Fibroblast of upper back skin (primary cell): ENCODE results near the gene ASTN2.

Experiments
- DNase-seq: peaks from one replicate; pipeline ENCODE4 v3.0.0-alpha.2; 2013

Gene ASTN2

DNA sequence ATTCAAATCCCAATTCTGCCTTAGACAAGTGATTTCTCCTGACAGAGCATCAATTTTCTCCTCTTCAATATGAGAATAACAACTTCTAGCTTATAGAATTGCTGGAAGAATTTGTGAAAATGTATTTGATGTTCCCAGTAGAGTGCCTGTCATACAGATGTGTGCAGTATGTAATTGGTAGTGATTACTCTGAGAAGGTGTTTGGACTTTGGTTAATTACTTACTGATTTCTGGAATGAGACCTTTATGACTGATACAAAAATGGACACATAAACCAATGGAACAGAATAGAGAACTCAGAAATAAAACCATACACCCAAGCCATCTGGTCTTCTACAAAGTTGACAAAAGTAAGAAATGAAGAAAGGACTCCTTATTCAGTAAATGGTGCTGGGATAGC is 829.7 kb downstream of the ASTN2 start:
- no peak for DNase-seq

DNA sequence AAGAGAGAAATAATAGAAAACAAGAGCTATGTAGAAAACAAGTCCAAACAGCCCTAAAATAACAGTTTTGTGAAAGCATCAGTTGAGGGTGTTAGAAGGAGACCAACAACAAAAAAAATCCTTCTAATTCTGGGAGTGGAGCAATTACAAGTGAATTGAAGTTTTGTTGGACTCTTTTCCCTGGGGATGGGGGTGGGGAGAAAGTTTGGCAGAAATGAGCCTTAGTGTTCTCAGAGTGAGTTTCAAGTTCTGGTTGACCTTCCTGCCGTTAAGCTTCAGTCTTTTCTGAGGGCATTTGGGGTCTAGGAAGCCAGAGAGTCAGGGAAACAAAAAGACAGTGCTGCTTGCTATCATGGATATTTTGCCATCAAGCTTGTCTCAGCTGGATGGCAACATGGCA is 834.0 kb downstream of the ASTN2 start:
- no peak for DNase-seq

DNA sequence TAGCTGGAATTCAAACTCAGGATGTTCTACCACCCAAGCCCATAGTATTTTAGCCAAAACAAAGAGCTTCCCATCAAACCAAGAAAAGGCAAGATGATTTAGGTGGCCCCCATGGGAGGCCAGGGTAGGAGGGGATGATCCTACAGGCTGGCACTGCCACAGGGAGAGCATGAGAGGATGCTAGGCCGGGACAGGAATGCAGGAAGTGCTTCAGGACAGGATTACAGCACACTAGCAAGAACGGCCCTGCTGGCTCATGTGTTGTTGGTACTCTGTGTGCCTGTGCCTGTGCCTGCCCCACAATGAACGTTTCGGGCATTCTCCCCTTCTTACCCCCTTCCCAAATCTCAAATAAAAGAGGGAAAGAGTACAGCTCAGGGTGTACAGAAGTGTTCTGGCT is 838.5 kb downstream of the ASTN2 start:
- no peak for DNase-seq

DNA sequence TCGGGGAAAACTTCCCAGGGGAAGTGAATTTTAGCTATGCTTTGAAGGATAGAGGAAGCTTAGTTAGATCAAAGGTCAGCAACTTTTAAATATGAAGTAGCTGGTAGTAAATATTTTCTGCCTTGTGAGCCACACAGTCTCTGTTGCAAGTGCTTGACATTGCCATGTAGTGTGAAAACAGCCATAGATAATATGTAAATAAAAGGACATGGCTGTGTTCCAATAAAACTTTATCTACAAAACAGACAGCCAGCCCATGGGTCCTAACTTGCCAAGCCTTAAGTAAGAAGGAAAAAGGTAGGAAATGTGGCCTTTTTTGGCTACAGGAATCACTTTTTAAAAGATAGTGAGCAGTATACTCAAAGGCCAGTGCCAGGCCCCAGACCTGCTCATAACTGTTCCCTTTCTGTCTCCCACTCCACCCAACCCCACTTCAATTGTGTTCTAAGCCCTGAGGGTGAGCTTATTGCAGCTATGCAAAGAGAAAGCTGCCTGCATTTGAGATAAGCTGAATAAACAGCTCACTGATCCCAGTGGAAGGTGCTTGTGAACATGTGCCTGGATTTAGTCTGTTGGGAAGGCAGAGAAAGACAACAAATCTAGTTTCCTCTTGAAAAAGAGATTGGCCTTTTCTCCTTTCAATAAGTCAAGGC is 840.7 kb downstream of the ASTN2 start:
- no peak for DNase-seq

DNA sequence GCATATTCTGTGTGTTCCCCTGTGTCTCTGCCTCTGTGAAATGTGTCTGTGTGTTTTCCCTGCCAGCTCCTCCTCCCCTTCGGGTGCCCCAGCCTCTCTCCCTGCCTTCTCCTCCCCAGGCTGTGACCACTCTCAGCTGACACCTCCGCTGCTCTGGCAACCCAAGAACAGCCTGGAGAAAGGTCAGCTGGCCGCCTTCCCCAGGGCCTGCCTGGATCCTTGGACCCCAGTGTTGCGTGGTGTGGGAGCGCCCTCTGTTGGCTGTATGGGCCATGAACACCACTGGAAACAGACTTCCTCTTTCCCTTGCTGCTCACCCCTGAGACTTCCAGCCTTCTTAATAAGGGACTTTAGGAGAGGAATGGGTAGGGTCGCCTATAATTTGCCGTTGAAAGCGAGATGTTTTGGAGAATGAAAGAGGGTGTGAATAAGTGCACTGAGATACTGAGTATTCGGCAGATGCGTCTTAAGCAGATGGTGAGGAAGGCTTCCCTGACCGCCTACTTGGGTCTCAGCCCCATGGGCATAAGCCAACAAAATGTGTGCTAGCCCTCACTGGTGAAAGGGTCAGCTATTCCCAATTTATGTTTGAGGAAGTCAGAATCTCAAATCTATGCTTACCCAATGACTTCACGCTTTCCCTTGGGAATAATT is 842.6 kb downstream of the ASTN2 start:
- DNase-seq = peak; percentile 78

DNA sequence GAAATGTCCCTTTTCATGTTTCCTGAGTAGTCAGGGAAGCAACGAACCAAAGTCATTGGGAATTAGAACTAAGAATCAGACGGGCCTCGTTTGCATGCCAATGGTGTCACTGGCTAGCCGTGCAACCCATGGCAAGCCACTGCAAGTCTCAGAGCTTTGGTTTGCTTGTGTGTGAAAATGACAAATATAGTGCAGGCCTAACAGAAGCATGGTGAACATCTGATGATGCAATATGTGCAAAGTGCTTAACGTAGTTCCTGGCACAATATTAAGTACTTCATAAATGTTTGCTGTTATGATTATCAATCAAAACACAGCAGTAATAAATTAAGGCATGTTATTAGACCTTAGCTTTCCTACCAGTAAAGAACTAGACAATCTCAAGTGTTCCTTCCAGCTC is 845.7 kb downstream of the ASTN2 start:
- DNase-seq = no peak

DNA sequence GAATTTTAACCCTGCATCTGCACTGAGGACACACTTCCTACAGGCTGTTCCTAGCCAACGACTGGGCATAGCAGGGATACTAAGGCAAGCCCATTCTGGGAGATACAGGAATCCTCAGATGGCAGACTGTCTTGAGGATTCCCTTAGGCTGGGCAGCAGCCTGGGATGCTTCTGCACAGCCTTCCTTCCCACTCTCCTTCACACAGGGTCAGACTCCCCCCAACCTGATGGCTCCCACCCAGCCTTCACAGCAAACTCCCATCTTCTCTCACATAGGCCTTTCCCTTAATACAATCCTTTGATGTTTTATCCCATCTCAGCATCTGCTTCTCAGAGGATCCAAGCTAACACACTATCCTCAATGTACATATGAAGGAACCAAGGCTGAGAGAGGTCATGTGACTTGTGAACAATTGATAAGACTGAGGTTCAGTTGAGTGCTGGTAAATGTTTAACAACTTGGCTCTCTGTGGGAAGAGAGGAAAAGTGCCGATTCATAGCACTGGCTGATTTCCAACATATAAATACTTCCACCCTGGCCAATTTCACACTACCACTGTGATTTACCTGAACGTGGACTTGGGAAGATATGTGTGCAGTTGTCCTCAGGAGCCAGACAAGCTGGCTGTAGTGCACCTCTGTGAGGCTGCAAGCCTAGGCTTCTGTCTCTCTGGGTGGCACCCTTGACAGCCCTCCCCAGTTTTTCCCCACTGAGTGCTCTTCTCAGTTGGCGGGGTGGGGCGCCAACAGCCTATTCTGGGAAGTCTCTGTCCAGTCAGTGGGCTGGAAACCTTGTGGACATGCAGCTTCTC is 848.0 kb downstream of the ASTN2 start:
- DNase-seq = peak; percentile 58

DNA sequence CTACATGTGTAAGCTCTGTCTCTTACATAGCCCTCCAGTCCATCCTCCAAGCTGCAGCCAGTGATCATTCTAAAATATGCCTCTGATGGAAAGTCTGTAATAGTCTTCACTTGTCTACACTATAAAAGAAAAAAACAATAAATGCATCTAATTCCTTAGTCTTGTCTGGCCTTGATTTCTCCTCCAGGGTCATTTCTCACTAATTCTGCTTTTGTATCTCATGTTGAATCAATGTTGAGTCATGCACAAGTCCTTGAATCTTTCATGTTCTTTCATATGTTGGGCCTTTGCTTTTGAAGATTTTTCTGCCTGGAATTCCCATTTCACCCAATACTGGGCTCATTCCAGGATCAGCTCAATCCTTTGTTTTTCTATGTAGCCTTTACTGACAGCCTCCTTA is 848.9 kb downstream of the ASTN2 start:
- peak; percentile 44 for DNase-seq

DNA sequence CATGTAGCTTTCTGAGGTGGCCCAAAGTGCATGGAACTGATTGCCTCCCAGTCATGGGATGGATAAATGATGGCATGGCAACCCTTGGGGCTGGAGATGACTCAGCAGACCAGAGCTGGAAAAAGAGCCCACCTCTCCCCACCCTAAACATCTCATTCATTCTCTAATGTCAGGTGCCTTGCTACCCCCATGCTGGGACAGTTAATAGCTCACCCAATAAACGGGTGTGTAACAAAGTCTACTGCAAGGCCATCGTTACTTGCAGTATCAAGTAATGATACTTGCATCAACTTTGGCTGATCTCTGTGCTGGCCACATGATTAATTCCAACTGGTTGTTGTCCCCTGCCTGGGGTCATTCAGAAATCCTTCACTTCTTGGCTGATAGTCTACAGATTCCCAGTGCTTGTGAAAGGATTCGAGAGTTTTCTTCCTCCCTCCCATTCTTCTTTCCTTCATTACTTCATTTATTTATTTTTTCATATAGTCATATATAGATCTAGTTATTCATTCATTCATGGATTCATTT is 850.5 kb downstream of the ASTN2 start:
- DNase-seq = no peak

DNA sequence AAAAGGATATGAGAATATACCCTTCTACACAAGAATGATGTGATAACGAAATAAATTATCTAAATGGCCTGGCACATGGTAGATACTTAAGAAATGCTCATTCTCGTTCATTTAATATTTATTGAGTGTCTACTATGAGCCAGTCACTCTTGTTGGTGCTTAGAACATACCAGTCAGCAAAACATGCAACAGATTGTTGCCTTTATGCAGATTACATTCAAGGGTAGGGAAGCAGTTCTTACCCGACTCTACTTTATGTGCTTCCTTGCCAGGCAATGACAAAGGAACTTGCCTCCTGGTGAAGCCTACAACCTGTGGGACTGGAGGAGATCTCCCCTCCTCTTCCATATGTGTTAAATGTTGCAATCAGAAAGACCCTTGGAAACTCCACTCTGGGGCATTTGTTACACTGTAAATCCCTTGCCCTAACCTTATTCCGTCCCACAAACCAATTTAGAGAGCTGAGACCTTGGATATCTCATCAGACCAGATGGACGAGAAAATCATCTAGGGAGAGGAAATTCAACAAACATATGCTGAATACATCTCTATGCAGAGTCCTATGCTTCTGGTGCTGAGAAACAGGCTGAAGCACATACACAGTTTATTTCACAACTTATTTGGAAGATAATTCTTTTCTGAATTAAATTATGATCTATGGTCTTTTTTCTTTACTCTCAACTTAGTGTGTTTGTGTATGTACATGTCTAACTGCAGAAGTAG is 855.9 kb downstream of the ASTN2 start:
- no peak for DNase-seq

DNA sequence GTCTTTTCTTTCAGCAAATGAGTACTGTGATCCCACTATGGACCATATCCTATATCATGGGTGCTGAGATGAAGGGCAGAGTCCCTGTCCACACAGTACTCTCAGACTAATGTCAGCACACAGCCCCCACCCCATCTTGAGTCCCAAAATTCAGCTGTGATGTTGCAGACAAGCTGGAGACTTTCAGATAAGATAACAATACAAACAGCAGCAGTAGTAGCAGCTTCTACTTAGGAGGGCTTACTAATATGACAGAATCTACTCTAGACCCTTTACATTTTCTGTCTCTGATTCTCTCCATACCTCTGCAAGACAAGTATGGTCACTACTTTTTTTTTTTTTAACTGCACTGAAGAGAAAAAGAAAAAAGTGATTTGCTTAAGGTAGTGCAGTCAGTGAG is 856.8 kb downstream of the ASTN2 start:
- no peak for DNase-seq

DNA sequence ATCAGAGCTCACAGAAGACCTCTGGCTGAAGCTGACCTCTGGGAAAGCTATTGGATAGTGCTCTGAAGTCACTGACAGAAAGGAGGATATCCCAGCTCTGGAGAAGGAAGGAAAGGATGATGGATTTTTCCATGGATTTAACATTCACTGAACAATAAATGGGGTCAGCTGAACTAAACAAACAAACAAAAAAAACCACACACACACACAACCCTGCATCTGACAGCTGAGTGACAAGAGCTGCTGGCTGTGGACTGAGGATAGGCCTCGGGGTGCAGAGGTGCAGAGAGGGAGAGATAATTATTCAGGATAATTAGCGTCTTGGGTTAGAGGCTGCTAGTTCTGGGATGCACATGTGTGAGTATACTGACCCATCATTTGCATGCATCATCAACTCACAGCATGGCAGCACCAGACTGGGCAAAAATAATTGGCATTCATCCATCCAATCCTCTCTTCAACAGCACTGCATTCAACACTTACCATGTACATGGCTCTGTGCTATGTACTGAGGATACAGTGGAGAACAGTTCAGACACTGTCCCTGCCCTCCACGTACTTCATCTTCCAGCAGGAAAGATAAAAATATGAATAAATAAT is 859.2 kb downstream of the ASTN2 start:
- no peak for DNase-seq

DNA sequence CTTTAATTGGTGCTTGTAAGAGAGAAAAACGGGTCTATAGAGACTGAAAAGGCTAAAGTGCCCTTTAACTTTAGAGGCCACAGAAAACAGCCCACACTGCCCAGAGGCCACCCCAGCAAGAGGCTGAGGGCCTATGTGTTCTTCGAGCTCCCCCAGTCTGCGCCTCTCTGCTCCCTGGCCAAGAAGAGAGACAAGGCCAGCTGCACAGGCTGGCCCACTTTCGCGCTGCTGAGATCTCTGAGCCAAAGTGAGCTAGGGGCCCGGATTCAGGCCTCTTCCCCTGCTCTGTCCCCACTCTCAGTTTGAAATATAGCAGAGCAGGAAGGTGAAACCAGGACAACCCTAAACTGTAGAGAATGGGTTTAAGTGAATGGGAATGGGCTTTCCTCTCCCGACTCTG is 859.7 kb downstream of the ASTN2 start:
- no peak for DNase-seq

DNA sequence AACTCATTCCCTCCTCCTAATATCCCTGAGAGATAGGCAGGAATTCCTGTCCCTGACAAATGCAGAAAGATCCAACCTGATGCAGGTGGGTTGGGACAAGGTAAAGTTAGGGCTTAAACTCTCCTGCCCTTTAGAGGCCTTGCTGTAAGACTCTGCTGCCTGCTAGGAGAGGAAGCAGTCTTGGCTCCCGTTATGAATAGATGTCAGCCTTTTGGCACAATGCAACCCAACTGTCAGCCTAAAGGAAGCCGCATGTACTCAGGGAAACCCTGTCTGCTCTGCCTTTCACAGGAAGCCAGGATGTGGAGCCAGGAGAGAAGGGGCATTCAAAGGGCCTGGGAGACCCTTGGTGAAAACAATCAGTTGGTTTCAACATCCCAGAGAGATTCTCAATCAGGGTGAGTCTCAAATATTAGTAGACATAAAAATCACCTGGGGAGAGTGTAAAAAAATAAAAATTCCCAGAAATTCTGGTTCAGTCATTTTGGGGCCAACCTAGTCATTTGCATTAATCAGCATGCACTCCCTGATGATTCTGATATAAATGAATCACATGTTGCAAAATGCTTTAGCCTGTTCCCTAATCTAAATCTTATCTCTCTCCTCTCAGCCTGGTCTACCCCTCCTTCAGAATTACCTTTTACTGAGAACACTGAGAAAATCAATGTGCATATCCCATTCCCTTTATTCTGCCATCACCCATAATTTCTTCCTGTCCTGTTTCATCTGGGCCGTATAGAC is 864.0 kb downstream of the ASTN2 start:
- DNase-seq = peak; percentile 59

DNA sequence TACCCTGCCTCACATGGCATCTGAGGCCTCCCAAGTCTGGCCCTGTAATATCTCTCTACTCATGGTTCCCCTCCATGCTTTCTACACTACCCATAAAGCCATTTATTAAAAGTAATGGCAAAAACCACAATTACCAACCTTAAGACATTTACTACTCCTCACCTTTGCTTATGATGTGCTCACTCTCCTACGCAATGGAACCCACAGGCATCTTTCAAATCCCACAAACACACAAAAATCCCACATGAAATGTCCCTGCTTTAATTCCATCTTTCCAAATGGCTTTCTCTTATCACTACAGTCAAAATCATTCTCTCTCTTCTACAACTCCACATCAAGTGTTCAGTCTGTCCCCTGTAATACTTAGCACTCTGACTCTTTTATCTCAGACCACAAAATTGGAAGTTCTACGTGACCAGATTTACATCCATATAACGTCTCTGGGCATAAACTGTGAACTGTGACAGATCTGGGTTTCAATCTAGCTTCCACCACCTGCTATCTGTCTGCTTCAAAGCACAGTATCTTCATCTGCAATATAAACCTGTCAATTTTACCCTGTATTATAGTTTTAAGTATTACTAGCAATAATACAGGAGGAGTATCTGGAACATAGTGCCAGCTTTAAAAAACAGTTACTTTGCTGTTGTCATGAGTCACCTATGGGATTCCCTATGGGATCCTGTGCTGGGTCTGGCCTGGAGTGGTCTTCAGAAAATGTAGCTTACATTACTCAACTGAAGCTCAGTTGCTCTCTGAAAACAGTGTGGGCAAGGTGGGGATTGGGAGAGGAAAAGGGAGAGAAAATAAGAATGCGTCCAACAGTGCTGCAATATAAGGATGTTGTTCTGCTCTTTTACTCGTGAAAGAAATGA is 864.8 kb downstream of the ASTN2 start:
- DNase-seq = peak; percentile 33

DNA sequence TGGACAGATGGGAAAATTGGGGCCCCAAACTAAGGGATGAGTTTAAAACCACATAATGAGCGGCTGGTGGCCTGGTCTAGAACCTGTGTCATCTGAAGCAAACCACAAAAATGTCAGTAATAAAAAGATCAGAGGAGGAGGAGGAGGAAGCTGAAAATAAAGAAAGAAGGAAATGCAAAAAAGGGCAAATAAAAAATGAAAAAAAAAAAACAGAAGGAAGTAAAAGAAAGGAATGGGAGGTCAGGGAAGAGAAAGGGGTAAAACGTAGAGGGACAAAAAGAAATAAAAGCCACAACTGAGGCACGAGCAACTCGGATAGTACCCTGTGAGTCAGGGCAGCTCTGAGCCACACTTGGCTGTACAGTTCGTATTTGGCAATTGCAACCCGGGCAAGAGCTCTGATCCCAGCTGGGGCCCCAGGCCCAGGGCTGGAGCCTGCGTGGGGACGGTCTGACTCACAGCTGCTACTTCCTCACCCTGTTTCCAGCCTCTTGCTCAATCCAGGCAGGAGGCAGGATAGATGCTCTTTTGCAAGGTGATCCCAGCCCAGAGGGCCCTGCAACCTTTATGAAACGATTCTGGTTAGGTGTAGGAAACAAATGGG is 865.7 kb downstream of the ASTN2 start:
- peak; percentile 96 for DNase-seq

DNA sequence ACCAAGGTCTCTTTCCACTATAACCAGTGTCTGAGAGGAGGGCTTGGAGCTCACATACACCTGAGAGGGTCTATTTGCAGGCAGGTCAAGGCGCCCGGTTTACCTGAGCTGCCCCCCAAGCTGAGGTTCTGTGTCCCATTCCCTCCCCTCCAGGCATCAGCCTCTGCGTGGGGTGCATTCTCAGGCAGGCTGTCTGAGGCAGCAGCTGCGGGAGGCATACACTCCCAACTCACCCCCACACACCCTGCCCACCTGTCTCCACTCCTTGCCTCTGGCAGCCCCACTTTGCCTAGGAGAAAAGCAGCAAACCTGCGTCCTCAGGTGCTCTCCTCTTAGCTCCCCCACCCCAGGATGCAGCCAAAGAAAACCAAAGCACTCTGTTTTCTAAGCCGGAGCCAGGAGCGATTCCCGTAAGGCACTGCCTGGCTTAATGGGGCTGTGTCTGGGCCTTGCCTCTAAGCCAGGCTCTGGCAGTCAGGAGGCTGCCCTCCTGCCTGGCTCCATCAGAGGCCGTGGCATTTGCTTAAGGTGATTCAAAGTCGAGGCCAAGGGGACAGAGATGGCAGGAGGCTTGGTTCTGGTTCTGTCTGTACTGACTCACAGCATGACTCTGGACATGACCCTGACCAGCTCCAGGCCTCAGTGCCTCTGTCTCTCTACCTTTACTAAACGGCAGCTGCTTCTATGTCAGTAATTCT is 867.0 kb downstream of the ASTN2 start:
- DNase-seq = no peak

DNA sequence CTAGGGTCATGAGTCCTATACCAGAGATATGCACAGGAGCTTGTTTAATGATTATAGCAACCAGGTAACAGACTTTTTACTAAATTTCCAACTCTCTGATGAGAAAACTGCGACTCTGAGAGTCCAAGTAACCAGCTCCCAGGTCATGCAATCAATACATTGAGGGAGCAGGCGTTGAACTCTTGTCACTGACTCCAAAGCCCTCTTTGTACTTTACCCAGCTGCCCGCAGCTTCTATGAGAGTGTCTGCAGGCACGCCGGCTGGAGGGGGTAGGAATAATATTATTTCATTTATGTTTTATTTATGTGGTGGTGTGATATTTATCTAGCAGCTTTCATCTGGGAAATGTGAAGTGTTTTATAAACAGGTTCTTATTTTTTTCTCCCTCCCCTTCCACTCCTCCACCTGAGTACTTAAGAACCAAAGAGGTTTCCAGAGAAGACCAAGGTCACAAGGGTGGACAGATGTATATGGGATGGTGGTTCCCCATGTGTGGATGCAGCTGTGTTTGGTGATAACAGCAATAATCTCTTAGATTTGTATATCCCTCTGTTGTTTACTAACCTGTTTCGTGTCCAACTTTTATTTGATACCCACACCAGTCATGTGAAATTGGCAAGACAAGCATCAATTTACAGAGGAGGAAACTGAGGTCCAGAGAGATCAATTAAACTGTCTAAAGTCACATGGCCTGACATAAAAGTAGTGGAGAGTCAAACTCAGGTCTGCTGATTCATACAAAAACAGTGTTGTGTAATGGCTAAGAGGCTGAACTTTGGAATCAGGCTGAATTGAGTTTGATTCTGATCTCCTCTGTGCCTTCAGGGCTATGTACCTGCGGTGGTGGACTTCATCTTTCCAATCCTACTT is 867.9 kb downstream of the ASTN2 start:
- DNase-seq = no peak

DNA sequence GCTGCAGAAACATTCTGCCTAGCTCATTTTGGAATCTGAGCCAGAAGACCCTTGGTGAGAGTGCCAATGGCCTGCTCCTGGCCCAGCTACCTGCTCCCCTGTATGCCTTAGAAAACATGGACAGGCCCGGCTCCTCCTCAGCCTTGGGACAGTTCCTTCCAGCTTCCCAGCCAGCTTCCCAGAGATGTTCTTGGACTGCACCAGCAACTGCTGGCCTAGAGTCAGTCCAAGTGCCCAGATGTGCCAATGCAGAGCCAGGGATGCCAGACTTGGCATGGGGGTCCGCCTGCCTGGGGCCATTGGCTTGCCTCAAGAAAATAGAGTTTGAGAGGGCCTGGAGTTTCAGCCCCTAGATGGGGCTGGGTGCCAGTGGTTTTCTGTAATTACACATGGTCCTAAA is 870.0 kb downstream of the ASTN2 start:
- DNase-seq = no peak
